GM23248 (cell line): Measurements from ENCODE around the gene MYCN. TPM values are rescaled to one million over a fixed set of nuclear protein-coding genes. Genes with fewer than 3 reads are reported as not detected.

Experiments
- DNase-seq: peaks from one replicate; pipeline ENCODE4 v3.0.0-alpha.2; 2015
- H2AFZ ChIP-seq: fragments of 200-600 bp; sonication (generic); 2 replicates; pipeline ENCODE4 v1.6.1; 2016; ENCODE audit warnings: antibody characterized with exemption
- H3F3A ChIP-seq: fragments of 200-600 bp; sonication (generic); 2 replicates; pipeline ENCODE4 v1.6.1; 2016; ENCODE audit warnings: mild to moderate bottlenecking, antibody characterized with exemption, mixed run types; ENCODE audit not compliant: insufficient read depth
- H3K27ac ChIP-seq: fragments of 200-600 bp; sonication (generic); 2 replicates; pipeline ENCODE4 v1.5.1; 2016; ENCODE audit warnings: mild to moderate bottlenecking
- H3K27me3 ChIP-seq: fragments of 200-600 bp; sonication (generic); replicated peaks from 2 replicates; pipeline ENCODE4 v1.6.1; 2016; ENCODE audit warnings: mild to moderate bottlenecking; ENCODE audit not compliant: insufficient read depth
- H3K36me3 ChIP-seq: fragments of 200-600 bp; sonication (generic); 2 replicates; pipeline ENCODE4 v1.6.1; 2016; ENCODE audit warnings: low read depth, mild to moderate bottlenecking
- H3K4me1 ChIP-seq: fragments of 200-600 bp; sonication (generic); 2 replicates; pipeline ENCODE4 v1.6.1; 2016; ENCODE audit warnings: mild to moderate bottlenecking; ENCODE audit not compliant: insufficient read depth
- H3K4me2 ChIP-seq: fragments of 200-600 bp; sonication (generic); one replicate; pipeline ENCODE4 v1.6.1; 2016; ENCODE audit warnings: mild to moderate bottlenecking; ENCODE audit not compliant: unreplicated experiment
- H3K4me3 ChIP-seq: fragments of 200-600 bp; sonication (generic); 2 replicates; pipeline ENCODE4 v1.5.1; 2016; ENCODE audit warnings: mild to moderate bottlenecking
- H3K79me2 ChIP-seq: fragments of 200-600 bp; sonication (generic); 2 replicates; pipeline ENCODE4 v1.6.1; 2016; ENCODE audit warnings: mild to moderate bottlenecking; ENCODE audit not compliant: insufficient read depth
- H3K9ac ChIP-seq: fragments of 200-600 bp; sonication (generic); 2 replicates; pipeline ENCODE4 v1.6.1; 2016; ENCODE audit warnings: mild to moderate bottlenecking
- H3K9me2 ChIP-seq: fragments of 200-600 bp; sonication (generic); 2 replicates; pipeline ENCODE4 v1.6.1; 2016; ENCODE audit warnings: mixed run types, mild to moderate bottlenecking, moderate library complexity; ENCODE audit not compliant: insufficient read depth
- H3K9me3 ChIP-seq: fragments of 200-600 bp; sonication (generic); one replicate; pipeline ENCODE4 v1.6.1; 2017; ENCODE audit warnings: low read depth
- H4K20me1 ChIP-seq: fragments of 200-600 bp; sonication (generic); 2 replicates; pipeline ENCODE4 v1.6.0; 2016; ENCODE audit not compliant: insufficient read depth
- EZH2 ChIP-seq: fragments of 200-600 bp; sonication (generic); IDR thresholded peaks from 2 replicates; pipeline ENCODE4 v1.6.1; 2018; ENCODE audit warnings: antibody characterized with exemption, mild to moderate bottlenecking; ENCODE audit not compliant: insufficient read depth, poor library complexity, severe bottlenecking
- EZH2phosphoT487 ChIP-seq: fragments of 200-600 bp; sonication (generic); IDR thresholded peaks from 2 replicates; pipeline ENCODE4 v1.6.1; 2018; ENCODE audit warnings: antibody characterized with exemption, moderate library complexity, mild to moderate bottlenecking, low read depth; ENCODE audit not compliant: insufficient read depth
- WGBS, 2 experiments: methylation state at CpG; one replicate each; pipeline ENCODE4 v1.1.6; 2015 to 2017; ENCODE audit warnings: low lambda C conversion rate in 2 of 2, low coverage in 1 of 2; ENCODE audit errors: missing lambda C conversion rate in 2 of 2; 5-methylcytosine and 5-hydroxymethylcytosine counted together
- in situ Hi-C: fragments of 300-500 bp; cut with MboI; formaldehyde crosslinking; loops from 2 replicates; pipeline ENCODE4 v1.15.0; 2020
- polyA plus RNA-seq: library from polyadenylated mRNA; unstranded; fragments of >200 nt; fragmentation: Nextera tagmentation; extraction: Ambion mirVana; gene quantifications from 2 replicates; pipeline ENCODE4 v1.2.1, GENCODE V29; 2016
- total RNA-seq: library from RNA; depleted of rRNA; stranded (reverse); fragments of >200 nt; shearing (Covaris generic); gene quantifications from 2 replicates; pipeline ENCODE4 v1.2.3, GENCODE V29; 2014

The MYCN gene
- total and polyA plus RNA-seq, 2 experiments from 2014 or later = not detected

DNA sequence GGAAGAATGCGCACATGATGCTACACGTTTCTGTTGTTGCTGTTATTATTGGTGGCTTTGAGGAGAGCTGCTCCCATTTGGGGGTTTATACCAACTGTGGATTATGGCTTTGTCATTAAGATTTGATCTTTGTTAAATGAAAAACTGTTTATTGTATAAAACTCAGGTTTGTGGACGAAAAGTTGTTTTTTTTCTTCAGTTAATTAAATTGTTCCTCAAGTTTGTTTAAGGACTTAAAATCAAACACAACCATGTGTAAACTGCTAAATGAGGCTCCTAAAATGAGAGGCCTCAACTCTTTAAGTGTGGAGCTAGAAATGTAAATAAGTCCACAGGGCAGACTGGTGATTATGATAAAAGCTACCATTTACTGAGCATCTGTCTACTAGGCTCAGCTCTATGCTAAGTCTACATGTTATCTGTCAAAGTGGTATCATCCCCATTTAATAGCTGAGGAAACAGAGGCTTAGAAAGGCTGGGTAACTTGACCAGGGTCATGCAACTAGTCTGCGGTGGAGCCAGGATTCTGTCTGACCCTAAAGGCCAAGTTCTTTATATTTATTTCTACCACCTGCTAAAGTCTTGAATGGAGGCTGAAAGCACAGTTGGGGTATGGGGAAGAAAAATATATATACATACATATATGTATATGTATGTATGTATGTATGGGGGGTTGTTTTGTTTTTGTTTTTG lies 4.1 kb downstream of the MYCN start:
- no peaks in the 10 kb centered on the region for H3K36me3 ChIP-seq
- H3K27me3 ChIP-seq = peaks cover 37% of the 10 kb centered on the region
- TF ChIP-seq EZH2phosphoT487 (no peak), EZH2 (no peak)
- WGBS, 2 experiments = 52 to 66% methylated on average over 4 of the region's 4 CpGs
- DNase-seq = no peak
- H3K4me2 ChIP-seq = no peak overlapping the region
- H2AFZ ChIP-seq = no peak overlapping the region
- H3K9me2 ChIP-seq = no peaks in the 10 kb centered on the region
- H3K4me1 ChIP-seq = 0 out of 2 replicates have a peak, but pooled peaks cover 4% of the 10 kb centered on the region
- in situ Hi-C loops = no loop called here
- no peaks in the 10 kb centered on the region for H3F3A ChIP-seq
- no peak overlapping the region for H3K27ac ChIP-seq
- H3K9me3 ChIP-seq = no peaks in the 10 kb centered on the region
- H3K4me3 ChIP-seq = no peak overlapping the region
- no peak overlapping the region for H3K9ac ChIP-seq
- no peaks in the 10 kb centered on the region for H4K20me1 ChIP-seq
- H3K79me2 ChIP-seq = no peaks in the 10 kb centered on the region

DNA sequence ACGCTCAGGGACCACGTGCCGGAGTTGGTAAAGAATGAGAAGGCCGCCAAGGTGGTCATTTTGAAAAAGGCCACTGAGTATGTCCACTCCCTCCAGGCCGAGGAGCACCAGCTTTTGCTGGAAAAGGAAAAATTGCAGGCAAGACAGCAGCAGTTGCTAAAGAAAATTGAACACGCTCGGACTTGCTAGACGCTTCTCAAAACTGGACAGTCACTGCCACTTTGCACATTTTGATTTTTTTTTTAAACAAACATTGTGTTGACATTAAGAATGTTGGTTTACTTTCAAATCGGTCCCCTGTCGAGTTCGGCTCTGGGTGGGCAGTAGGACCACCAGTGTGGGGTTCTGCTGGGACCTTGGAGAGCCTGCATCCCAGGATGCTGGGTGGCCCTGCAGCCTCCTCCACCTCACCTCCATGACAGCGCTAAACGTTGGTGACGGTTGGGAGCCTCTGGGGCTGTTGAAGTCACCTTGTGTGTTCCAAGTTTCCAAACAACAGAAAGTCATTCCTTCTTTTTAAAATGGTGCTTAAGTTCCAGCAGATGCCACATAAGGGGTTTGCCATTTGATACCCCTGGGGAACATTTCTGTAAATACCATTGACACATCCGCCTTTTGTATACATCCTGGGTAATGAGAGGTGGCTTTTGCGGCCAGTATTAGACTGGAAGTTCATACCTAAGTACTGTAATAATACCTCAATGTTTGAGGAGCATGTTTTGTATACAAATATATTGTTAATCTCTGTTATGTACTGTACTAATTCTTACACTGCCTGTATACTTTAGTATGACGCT lies 5.8 kb downstream of the MYCN start:
- Histone ChIP-seq H2AFZ (no peak overlapping the region), H3K9me2 (no peaks in the 10 kb centered on the region), H3F3A (no peaks in the 10 kb centered on the region), H4K20me1 (no peaks in the 10 kb centered on the region), H3K4me1 (0 out of 2 replicates have a peak, but pooled peaks cover 4% of the 10 kb centered on the region), H3K9me3 (no peaks in the 10 kb centered on the region), H3K4me2 (no peak overlapping the region), H3K27me3 (peaks cover 23% of the 10 kb centered on the region), H3K36me3 (no peaks in the 10 kb centered on the region), H3K4me3 (no peak overlapping the region), H3K79me2 (no peaks in the 10 kb centered on the region), H3K9ac (no peak overlapping the region), H3K27ac (no peak overlapping the region)
- in situ Hi-C loops = no loop called here
- DNase-seq = no peak
- WGBS, 2 experiments = 47 to 51% methylated on average over 17 of the region's 17 CpGs
- TF ChIP-seq EZH2phosphoT487 = no peak
- TF ChIP-seq EZH2 = no peak

DNA sequence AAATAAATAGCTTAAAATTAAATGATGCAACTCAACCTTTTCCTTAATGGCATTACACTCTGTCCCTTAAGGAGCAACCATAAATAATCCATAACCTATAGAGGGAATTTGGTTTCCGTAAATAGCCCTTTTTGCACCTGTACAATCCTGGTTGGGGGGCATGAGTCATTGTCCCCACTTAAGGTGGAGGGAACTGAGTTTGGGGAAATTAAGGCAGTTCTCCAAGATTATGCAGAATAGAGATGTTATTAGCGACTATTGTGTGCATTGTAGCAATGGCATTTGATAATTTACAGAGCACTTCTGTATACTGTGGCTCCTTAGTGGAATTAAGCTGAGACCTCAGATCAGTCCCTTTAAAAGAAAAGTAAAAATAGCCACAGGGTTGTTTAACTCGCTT lies 6.6 kb downstream of the MYCN start:
- Histone ChIP-seq H3F3A (no peaks in the 10 kb centered on the region), H3K4me1 (0 out of 2 replicates have a peak, but pooled peaks cover 1% of the 10 kb centered on the region), H4K20me1 (no peaks in the 10 kb centered on the region), H3K27me3 (peaks cover 16% of the 10 kb centered on the region), H3K79me2 (no peaks in the 10 kb centered on the region), H3K27ac (no peak overlapping the region), H3K4me3 (no peak overlapping the region), H3K9me2 (no peaks in the 10 kb centered on the region), H3K9me3 (no peaks in the 10 kb centered on the region), H3K9ac (no peak overlapping the region), H3K36me3 (no peaks in the 10 kb centered on the region), H3K4me2 (no peak overlapping the region), H2AFZ (no peak overlapping the region)
- TF ChIP-seq EZH2phosphoT487 (no peak), EZH2 (no peak)
- WGBS, 2 experiments = 49 to 55% methylated on average over 3 of the region's 3 CpGs
- no peak for DNase-seq
- in situ Hi-C loops = no loop called here

DNA sequence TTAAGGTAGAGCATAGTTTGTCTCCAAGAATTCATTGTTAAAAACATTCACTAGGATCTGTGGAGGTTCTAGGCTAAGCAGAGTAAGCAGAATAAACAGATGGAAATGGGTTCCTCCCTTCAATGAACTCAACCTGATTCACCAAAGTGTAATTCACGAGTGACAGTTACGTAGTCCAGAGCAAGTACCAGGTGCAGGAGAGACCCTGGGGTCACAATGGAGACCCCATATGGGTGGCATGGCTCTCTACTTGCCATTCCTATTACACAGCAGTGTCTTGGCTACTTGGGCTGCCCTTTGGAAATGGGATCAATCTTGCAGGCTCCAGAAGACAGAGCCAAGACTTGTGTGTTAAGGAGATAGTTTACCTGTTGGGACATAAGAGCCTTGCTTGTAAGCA lies 7.1 kb downstream of the MYCN start:
- Histone ChIP-seq H3K4me1 (no peaks in the 10 kb centered on the region), H4K20me1 (no peaks in the 10 kb centered on the region), H3K9me2 (no peaks in the 10 kb centered on the region), H3K27me3 (peaks cover 14% of the 10 kb centered on the region), H3K36me3 (no peaks in the 10 kb centered on the region), H3F3A (no peaks in the 10 kb centered on the region), H3K79me2 (no peaks in the 10 kb centered on the region), H3K27ac (no peak overlapping the region), H3K9ac (no peak overlapping the region), H2AFZ (no peak overlapping the region), H3K4me3 (no peak overlapping the region), H3K4me2 (no peak overlapping the region), H3K9me3 (no peaks in the 10 kb centered on the region)
- no peak for TF ChIP-seq EZH2phosphoT487
- no peak for TF ChIP-seq EZH2
- 7 to 21% methylated on average over 2 of the region's 2 CpGs for WGBS, 2 experiments
- in situ Hi-C loops = no loop called here
- no peak for DNase-seq
